Measurements from ENCODE around the gene NF1. TPM values are rescaled to one million over a fixed set of nuclear protein-coding genes. Genes with fewer than 3 reads are reported as not detected.
A peak's percentile ranks its signal among the peaks of the same experiment; 100 is the strongest.
"Not testable (repeated sequence)": the region's sequence is repeated elsewhere in the genome, so short reads cannot be mapped to it uniquely, and the experiment has no call there.

NF1 gene
- total RNA-seq, 1 donor from 2014 or later, result 30.0 TPM

DNA sequence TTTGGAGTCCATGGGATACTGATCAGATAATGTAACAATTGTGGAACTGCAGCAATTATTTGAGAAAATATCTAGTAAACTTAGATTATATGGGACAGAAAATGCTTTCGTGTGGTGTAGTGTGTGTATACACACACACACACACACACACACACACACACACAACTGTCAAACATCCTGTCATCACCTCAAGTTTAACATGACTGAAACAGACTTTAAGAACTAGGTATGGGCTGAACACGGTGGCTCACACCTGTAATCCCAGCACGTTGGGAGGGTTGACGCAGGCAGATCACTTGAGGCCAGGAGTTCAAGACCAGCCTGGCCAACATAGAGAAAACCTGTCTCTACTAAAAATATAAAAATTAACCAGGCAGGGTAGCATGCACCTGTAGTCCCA, 227.2 kb downstream of the NF1 start:
- no peaks in the 10 kb centered on the region for H3K27me3 Mint-ChIP-seq (ENCODE audit: insufficient read depth)
- H3K4me1 Mint-ChIP-seq (ENCODE audit: low read depth), result peaks cover 41% of the 10 kb centered on the region
- no peaks in the 10 kb centered on the region for H3K9me3 Mint-ChIP-seq
- H3K4me3 Mint-ChIP-seq, result peak overlapping the region; percentile 88
- intact Hi-C loops (cut with micrococcal nuclease), result loop anchor here (1.0 to 2.0 kb wide), 3 partner anchors 14 to 187 kb away; no protein-coding TSS in a partner anchor
- H3K27ac Mint-ChIP-seq, result peak overlapping the region; percentile 92
- H3K36me3 Mint-ChIP-seq (ENCODE audit: low read depth), result peaks cover 18% of the 10 kb centered on the region
- no peak for DNase-seq (ENCODE audit: low spot score)

DNA sequence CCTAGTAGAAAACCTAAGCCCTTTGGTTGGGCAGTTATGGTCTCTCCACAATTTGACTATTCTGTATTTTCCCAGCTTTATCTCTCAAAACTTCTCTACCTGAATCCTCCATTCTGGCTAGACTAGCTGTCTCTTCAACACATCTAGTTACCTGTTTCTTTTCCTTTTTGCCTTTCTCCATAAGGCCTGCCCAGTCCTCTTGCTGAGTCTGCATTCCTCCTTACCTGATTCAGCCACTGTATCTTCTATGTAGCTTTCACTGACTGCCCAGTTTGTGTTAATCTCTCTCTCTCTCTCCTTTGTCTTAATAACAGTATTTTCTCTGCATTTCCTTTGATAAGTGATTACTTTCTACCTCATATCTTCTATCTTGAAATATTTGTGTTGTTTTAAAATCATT, 228.8 kb downstream of the NF1 start:
- Mint-ChIP-seq H3K9me3 (no peaks in the 10 kb centered on the region), H3K4me3 (no peak overlapping the region), H3K4me1 (ENCODE audit: low read depth) (peaks cover 41% of the 10 kb centered on the region), H3K27ac (peak overlapping the region; percentile 1), H3K36me3 (ENCODE audit: low read depth) (peaks cover 16% of the 10 kb centered on the region), H3K27me3 (ENCODE audit: insufficient read depth) (no peaks in the 10 kb centered on the region)
- DNase-seq (ENCODE audit: low spot score), result no peak
- intact Hi-C loops (cut with micrococcal nuclease), result no loop called here

DNA sequence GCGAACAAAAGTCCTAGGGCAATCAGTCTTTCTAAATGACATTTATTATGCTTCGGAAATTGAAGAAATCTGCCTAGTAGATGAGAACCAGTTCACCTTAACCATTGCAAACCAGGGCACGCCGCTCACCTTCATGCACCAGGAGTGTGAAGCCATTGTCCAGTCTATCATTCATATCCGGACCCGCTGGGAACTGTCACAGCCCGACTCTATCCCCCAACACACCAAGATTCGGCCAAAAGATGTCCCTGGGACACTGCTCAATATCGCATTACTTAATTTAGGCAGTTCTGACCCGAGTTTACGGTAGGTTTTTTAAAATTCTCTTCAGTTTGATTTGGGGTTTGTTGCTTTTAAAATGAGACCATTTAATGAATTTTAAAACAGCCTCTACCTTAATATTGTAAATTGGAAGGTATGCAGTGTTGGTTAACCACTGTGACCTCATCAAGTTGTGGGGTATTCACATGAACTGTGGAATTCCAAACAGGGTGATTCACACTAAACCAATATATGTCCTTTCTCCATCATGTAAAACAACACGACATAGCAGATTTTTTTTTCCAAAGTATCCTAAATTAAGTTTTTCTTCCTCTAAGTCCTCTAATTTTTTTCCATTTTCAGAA, 232.9 kb downstream of the NF1 start:
- DNase-seq (ENCODE audit: low spot score), result no peak
- no peak overlapping the region for H3K4me3 Mint-ChIP-seq
- intact Hi-C loops (cut with micrococcal nuclease), result no loop called here
- H3K27me3 Mint-ChIP-seq (ENCODE audit: insufficient read depth), result no peaks in the 10 kb centered on the region
- peak overlapping the region; percentile 25 for H3K27ac Mint-ChIP-seq
- peaks cover 12% of the 10 kb centered on the region for H3K36me3 Mint-ChIP-seq (ENCODE audit: low read depth)
- H3K9me3 Mint-ChIP-seq, result no peaks in the 10 kb centered on the region
- peaks cover 34% of the 10 kb centered on the region for H3K4me1 Mint-ChIP-seq (ENCODE audit: low read depth)

DNA sequence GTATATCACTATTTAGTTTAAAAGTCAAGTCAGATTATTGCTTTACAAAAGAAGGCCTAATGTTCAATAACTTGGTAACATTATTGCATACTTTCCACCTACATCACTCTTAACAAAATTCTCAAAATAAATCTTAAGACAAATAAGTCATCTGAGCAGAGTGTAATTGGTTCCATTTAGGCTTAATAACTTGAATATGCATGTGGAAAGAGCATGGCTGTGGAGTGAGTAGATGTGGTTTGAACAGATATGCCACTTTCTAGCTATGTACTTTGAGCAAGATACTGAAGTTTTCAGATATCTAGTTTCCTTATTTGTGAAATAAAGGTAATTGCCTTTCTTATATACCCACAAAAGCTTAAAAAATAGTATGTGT, 233.4 kb downstream of the NF1 start:
- no peak for DNase-seq (ENCODE audit: low spot score)
- Mint-ChIP-seq H3K4me3 (no peak overlapping the region), H3K4me1 (ENCODE audit: low read depth) (peaks cover 31% of the 10 kb centered on the region), H3K36me3 (ENCODE audit: low read depth) (peaks cover 12% of the 10 kb centered on the region), H3K9me3 (no peaks in the 10 kb centered on the region), H3K27me3 (ENCODE audit: insufficient read depth) (no peaks in the 10 kb centered on the region), H3K27ac (peak overlapping the region; percentile 25)
- intact Hi-C loops (cut with micrococcal nuclease), result no loop called here

DNA sequence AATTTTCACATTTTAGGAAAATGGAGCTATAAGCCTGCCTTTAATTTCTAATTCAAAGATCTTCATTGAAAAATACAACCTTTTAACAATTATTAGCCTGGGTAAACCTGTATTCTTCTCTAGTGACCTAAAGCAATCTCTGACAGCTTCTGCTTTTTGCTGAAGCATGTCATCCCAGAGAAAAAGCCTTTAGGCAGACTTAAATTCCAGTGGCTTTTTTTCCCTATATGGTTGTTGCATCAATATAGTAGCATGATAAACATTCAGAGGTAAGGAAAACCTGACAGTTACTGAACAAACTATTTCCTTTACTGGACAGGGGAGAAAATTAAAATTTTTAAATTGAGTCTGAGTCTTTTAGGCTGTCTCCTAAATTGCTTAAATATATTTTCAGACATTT, 234.4 kb downstream of the NF1 start:
- Mint-ChIP-seq H3K9me3 (no peaks in the 10 kb centered on the region), H3K4me3 (no peak overlapping the region), H3K27me3 (ENCODE audit: insufficient read depth) (no peaks in the 10 kb centered on the region), H3K4me1 (ENCODE audit: low read depth) (peaks cover 25% of the 10 kb centered on the region), H3K27ac (no peak overlapping the region), H3K36me3 (ENCODE audit: low read depth) (peaks cover 10% of the 10 kb centered on the region)
- intact Hi-C loops (cut with micrococcal nuclease), result no loop called here
- no peak for DNase-seq (ENCODE audit: low spot score)

DNA sequence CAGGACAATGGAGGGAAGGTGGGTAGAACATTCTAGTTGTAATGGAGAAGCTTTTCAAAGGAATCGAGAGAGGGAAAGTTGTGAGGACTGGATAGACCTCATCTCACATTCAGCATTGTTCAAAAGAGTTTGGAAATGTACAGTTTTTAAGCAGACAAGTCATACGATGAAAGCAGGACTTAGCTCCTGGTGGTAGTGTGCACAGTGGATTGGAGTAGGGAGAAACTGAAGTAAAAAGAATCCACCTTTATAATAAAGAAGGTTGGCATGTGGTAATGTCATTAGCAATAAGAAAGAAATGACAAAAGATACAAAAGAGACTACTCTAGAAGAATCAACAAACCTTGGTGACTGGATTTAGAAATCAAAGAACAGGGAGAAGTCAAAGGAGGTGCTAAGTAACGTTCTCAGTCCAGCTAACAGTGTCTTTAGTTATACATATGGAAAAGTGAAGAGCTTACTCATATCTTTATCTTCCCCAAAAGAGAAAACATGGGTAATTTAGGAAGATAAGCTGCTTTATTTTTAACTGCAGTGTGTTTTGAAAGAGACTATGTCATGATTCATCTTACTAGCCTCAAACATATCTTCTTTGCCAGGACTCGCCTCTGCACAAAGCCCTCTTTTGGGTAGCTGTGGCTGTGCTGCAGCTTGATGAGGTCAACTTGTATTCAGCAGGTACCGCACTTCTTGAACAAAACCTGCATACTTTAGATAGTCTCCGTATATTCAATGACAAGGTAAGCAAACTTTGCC, 245.3 kb downstream of the NF1 start:
- no peak overlapping the region for H3K4me3 Mint-ChIP-seq
- H3K27ac Mint-ChIP-seq, result no peak overlapping the region
- peaks cover 10% of the 10 kb centered on the region for H3K36me3 Mint-ChIP-seq (ENCODE audit: low read depth)
- no peak for DNase-seq (ENCODE audit: low spot score)
- no peaks in the 10 kb centered on the region for H3K4me1 Mint-ChIP-seq (ENCODE audit: low read depth)
- peaks cover 3% of the 10 kb centered on the region for H3K27me3 Mint-ChIP-seq (ENCODE audit: insufficient read depth)
- H3K9me3 Mint-ChIP-seq, result no peaks in the 10 kb centered on the region
- intact Hi-C loops (cut with micrococcal nuclease), result no loop called here

DNA sequence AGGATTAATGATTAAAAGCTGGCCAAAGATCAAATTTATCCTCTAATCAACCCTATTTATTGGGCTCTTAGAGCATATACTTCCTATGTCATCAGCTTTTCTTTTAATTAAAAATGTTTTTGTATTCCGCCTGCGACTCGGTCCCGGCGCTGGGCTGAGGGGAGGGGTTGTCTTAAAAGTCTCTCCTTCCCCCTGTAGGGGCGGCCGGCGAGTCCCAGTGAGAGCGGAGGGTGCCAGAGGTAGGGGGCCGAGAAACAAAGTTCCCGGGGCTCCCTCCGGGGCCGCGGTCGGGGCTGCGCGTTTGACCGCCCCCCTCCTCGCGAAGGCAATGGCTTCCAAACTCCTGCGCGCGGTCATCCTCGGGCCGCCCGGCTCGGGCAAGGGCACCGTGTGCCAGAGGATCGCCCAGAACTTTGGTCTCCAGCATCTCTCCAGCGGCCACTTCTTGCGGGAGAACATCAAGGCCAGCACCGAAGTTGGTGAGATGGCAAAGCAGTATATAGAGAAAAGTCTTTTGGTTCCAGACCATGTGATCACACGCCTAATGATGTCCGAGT, 250.5 kb downstream of the NF1 start:
- H3K9me3 Mint-ChIP-seq; intact Hi-C loops (cut with micrococcal nuclease); H3K4me1 Mint-ChIP-seq (ENCODE audit: low read depth); H3K27me3 Mint-ChIP-seq (ENCODE audit: insufficient read depth); DNase-seq (ENCODE audit: low spot score); H3K4me3 Mint-ChIP-seq; H3K36me3 Mint-ChIP-seq (ENCODE audit: low read depth); H3K27ac Mint-ChIP-seq: not testable (repeated sequence)

DNA sequence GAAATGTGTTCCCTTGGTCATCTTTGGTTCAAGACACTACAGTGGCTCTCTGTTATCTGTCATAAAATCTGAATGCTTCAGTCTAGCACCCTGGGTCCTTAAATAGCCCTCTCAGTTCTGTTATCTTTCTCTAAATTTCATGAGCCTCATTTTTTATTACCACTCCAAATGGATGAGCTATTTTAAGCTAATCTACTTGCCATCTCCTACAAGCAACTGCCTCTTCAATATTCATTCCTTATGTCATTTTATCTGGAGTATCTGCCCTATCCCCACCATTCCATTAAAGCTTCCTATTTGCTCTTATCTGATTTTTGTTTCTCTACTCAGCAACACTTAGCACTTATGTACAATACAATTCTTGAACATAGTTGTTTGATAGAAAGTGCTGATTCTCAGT, 254.7 kb downstream of the NF1 start:
- Mint-ChIP-seq H3K27ac (no peak overlapping the region), H3K27me3 (ENCODE audit: insufficient read depth) (no peaks in the 10 kb centered on the region)
- no peak for DNase-seq (ENCODE audit: low spot score)

DNA sequence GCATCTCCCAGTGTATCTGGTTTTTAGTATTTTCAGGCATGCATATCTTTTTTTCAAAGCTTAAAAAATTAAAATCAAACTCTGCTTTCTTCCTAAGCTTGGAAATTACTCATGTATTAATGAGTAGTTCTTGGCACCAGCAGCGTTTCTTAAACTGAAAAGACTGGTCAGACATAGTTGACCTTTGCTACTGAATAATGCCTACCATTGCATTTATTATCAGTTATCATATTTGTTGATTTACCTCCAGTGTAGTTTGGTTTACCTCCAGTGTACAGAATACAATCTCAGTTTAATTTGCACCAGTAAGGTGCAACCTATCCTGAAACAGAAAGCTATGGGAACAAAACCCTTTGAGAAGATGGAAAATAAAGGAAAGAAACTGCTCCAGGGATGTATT, 261.2 kb downstream of the NF1 start:
- intact Hi-C loops (cut with micrococcal nuclease), result no loop called here
- peaks cover 18% of the 10 kb centered on the region for H3K36me3 Mint-ChIP-seq (ENCODE audit: low read depth)
- no peaks in the 10 kb centered on the region for H3K4me1 Mint-ChIP-seq (ENCODE audit: low read depth)
- H3K27me3 Mint-ChIP-seq (ENCODE audit: insufficient read depth), result no peaks in the 10 kb centered on the region
- no peak overlapping the region for H3K4me3 Mint-ChIP-seq
- no peaks in the 10 kb centered on the region for H3K9me3 Mint-ChIP-seq
- no peak overlapping the region for H3K27ac Mint-ChIP-seq
- no peak for DNase-seq (ENCODE audit: low spot score)

More for the DNA sequence above, 254.7 kb downstream of the NF1 start:
- no peaks in the 10 kb centered on the region for H3K9me3 Mint-ChIP-seq
- no peaks in the 10 kb centered on the region for H3K4me1 Mint-ChIP-seq (ENCODE audit: low read depth)
- no peak overlapping the region for H3K4me3 Mint-ChIP-seq
- intact Hi-C loops (cut with micrococcal nuclease), result no loop called here
- peaks cover 12% of the 10 kb centered on the region for H3K36me3 Mint-ChIP-seq (ENCODE audit: low read depth)

DNA sequence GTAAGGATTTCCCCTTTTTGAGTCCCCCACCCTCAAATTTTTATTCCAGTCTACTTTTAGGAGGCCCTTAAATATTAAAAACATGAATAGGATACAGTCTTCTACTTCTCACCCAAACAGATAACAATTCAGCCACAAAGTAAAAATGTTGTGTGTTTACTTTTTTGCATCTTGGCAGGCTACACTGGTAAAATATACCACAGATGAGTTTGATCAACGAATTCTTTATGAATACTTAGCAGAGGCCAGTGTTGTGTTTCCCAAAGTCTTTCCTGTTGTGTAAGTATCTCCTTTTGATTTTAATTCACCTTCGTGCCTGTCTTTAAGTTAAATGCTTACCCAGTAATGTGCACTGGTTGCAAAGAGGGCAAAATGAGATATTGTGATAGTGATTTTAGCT, 262.3 kb downstream of the NF1 start:
- Mint-ChIP-seq H3K9me3 (no peaks in the 10 kb centered on the region), H3K27ac (no peak overlapping the region), H3K4me3 (no peak overlapping the region), H3K27me3 (ENCODE audit: insufficient read depth) (no peaks in the 10 kb centered on the region), H3K4me1 (ENCODE audit: low read depth) (no peaks in the 10 kb centered on the region), H3K36me3 (ENCODE audit: low read depth) (peaks cover 18% of the 10 kb centered on the region)
- no peak for DNase-seq (ENCODE audit: low spot score)
- intact Hi-C loops (cut with micrococcal nuclease), result no loop called here

DNA sequence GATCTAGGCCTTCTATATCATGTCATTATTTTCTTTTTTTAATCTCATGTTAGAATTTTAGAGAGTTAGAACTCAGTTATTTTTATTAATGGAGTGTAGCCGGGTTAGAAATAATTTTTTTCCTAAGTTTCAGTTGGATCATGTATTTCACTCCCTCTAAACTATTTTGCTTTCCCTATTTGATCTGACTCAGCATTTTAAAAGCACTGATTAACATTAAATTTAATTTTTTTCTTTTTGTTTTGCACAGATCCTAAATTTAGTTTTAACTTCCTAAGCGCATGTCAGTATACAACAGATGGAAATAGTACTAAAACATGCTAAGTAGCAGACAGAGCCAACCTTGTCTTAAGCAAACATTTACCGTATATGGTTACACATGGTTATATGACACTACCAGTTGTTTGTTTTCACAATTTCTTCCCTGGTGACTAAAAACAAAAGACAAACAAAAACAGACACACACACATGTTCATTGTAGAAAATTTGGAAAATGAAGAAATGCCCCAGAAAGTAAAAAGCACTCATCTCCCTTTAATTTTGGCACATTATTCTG, 263.1 kb downstream of the NF1 start:
- intact Hi-C loops (cut with micrococcal nuclease), result no loop called here
- no peak overlapping the region for H3K27ac Mint-ChIP-seq
- no peak overlapping the region for H3K4me3 Mint-ChIP-seq
- H3K9me3 Mint-ChIP-seq, result no peaks in the 10 kb centered on the region
- no peak for DNase-seq (ENCODE audit: low spot score)
- no peaks in the 10 kb centered on the region for H3K4me1 Mint-ChIP-seq (ENCODE audit: low read depth)
- no peaks in the 10 kb centered on the region for H3K27me3 Mint-ChIP-seq (ENCODE audit: insufficient read depth)
- H3K36me3 Mint-ChIP-seq (ENCODE audit: low read depth), result peaks cover 21% of the 10 kb centered on the region

DNA sequence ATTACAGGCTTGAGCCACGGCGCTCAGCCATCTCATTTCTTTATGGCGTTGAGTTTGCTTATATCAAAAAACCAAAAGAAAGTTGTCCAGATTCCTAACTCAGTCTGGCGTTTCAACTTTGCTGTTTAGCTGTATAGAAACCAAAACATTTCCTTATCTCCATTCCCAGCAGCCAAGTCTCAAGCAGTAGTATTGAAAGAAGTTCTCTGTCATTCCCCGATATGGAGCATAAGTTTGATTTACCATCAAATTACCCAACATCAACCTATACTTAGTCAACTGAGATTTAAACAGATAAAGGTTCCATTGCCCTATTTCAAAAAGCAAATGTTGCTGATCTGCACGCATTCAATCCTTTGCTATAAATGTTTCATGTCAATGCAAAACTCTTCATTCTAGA, 269.2 kb downstream of the NF1 start:
- intact Hi-C loops (cut with micrococcal nuclease), result no loop called here
- Mint-ChIP-seq H3K4me1 (ENCODE audit: low read depth) (no peaks in the 10 kb centered on the region), H3K27me3 (ENCODE audit: insufficient read depth) (no peaks in the 10 kb centered on the region), H3K9me3 (no peaks in the 10 kb centered on the region), H3K4me3 (no peak overlapping the region), H3K36me3 (ENCODE audit: low read depth) (peaks cover 14% of the 10 kb centered on the region), H3K27ac (no peak overlapping the region)
- no peak for DNase-seq (ENCODE audit: low spot score)

DNA sequence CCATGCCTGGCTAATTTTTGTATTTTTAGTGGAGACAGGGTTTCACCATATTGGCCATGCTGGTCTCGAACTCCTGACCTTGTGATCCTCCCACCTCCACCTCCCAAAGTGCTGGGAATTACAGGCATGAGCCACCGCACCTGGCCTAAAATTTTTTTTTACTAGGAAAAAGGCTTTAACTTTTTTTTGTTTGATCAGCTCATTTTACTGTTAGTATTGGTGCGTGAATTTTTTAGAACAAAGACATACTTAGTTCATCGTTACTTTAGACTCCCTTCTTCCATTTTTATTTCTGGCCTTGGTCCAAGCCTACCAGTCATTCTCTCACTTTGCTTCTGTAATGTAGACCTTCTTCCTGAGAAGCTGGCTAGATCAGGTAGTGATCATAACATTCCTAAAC, 271.3 kb downstream of the NF1 start:
- H3K27me3 Mint-ChIP-seq (ENCODE audit: insufficient read depth), result no peaks in the 10 kb centered on the region
- no peak overlapping the region for H3K27ac Mint-ChIP-seq
- peaks cover 10% of the 10 kb centered on the region for H3K36me3 Mint-ChIP-seq (ENCODE audit: low read depth)
- intact Hi-C loops (cut with micrococcal nuclease), result no loop called here
- peaks cover 2% of the 10 kb centered on the region for H3K4me1 Mint-ChIP-seq (ENCODE audit: low read depth)
- no peaks in the 10 kb centered on the region for H3K9me3 Mint-ChIP-seq
- H3K4me3 Mint-ChIP-seq, result no peak overlapping the region
- DNase-seq (ENCODE audit: low spot score), result no peak
